Nephron progenitor cell (in vitro differentiated cells): ENCODE results near the gene RET.
A peak's percentile ranks its signal among the peaks of the same experiment; 100 is the strongest.

Experiments used
- DNase-seq: peaks from one replicate; pipeline ENCODE4 v3.0.0; 2021
- H3K27ac Mint-ChIP-seq: 2 replicates; pipeline ENCODE4 v1.8.0; 2021; ENCODE audit warnings: mild to moderate bottlenecking, moderate library complexity, mixed read lengths
- H3K27me3 Mint-ChIP-seq: 2 replicates; pipeline ENCODE4 v1.8.0; 2021; ENCODE audit warnings: mild to moderate bottlenecking, low read depth, mixed read lengths; ENCODE audit not compliant: poor library complexity
- H3K36me3 Mint-ChIP-seq: 2 replicates; pipeline ENCODE4 v1.8.0; 2021; ENCODE audit warnings: low read depth, mixed read lengths
- H3K4me1 Mint-ChIP-seq: 2 replicates; pipeline ENCODE4 v1.8.0; 2021; ENCODE audit warnings: mixed read lengths
- H3K4me3 Mint-ChIP-seq: 2 replicates; pipeline ENCODE4 v1.8.0; 2021; ENCODE audit warnings: mild to moderate bottlenecking, moderate library complexity, mixed read lengths
- H3K9me3 Mint-ChIP-seq: 2 replicates; pipeline ENCODE4 v1.8.0; 2021; ENCODE audit warnings: mild to moderate bottlenecking, moderate library complexity, mixed read lengths
- TF ChIP-seq, protein P1 (sequence below): fragments of 200-600 bp; sonication (generic); IDR thresholded peaks from 2 replicates; pipeline ENCODE4 v1.5.0; 2021; ENCODE audit warnings: antibody characterized with exemption

The RET gene

DNA sequence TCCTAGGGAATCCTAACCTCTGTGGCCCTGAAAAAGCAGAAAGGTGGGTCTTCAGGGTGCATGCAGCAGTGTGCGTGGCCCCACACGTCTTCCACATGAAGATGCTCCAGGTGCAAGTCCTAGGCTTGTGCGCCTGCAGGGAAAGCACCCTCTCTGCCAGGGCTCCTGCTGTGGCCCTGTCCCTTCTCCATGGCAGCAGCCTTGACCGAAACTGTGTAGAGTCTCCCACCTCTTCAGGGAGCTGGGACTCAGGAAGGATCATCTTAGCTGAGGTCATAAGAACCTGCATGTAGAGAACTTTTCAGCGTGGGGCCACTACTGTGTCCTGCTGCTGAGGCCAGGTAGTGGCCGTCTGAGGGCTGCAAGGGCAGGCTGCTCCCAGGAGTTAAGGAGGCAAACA lies 55.0 kb downstream of the RET start:
- no peak overlapping the region for H3K4me3 Mint-ChIP-seq
- peaks cover 5% of the 10 kb centered on the region for H3K27me3 Mint-ChIP-seq
- DNase-seq = no peak
- no peaks in the 10 kb centered on the region for H3K36me3 Mint-ChIP-seq
- H3K9me3 Mint-ChIP-seq = no peaks in the 10 kb centered on the region
- TF ChIP-seq, protein P1, sequence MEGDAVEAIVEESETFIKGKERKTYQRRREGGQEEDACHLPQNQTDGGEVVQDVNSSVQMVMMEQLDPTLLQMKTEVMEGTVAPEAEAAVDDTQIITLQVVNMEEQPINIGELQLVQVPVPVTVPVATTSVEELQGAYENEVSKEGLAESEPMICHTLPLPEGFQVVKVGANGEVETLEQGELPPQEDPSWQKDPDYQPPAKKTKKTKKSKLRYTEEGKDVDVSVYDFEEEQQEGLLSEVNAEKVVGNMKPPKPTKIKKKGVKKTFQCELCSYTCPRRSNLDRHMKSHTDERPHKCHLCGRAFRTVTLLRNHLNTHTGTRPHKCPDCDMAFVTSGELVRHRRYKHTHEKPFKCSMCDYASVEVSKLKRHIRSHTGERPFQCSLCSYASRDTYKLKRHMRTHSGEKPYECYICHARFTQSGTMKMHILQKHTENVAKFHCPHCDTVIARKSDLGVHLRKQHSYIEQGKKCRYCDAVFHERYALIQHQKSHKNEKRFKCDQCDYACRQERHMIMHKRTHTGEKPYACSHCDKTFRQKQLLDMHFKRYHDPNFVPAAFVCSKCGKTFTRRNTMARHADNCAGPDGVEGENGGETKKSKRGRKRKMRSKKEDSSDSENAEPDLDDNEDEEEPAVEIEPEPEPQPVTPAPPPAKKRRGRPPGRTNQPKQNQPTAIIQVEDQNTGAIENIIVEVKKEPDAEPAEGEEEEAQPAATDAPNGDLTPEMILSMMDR = no peak
- no peak overlapping the region for H3K27ac Mint-ChIP-seq
- H3K4me1 Mint-ChIP-seq = peaks cover 39% of the 10 kb centered on the region

DNA sequence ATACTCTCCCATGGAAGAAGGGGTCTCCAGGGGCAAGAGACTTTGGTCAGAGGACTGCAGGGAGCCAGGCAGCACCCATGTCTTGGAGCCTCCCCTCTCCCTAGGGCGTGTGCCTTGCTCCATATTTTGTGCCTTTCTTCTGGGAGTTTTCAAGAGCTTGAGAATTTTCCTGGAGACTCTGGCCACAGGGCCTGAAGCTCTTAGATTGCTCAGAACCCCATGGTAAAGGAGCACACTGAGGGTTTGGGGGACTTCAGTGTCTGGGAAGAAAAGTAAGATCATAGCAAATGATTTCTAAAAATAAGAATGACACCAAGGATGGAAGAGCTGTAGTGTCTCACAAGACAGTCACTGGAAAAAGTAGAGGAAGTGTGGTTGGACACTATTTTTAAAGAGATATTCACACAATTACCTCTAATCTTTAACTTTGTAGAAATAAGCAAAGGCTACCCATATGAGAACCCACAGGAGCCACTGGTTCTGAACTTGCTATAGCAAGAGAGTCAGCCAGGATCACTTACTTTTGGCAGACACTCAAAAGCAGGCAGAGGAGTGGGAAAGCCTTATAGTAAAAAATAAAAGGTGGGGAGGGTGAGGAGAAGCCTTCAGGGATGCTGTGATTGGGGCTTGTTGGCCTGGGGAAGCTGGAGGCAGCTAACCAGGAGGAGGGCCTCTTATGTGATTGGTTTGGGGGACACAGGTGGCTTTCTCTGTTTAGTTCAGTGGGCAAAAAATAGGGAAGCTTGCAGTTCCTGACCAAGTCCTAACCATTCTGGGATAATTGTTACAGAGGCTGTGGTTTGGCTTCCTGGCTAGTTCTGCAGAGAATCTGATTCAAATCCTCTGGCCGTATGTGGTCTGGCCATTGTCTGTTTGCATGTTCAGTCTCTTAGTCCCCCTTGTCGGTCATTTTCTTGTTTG lies 56.3 kb downstream of the RET start:
- TF ChIP-seq, protein P1 = no peak
- no peak overlapping the region for H3K27ac Mint-ChIP-seq

DNA sequence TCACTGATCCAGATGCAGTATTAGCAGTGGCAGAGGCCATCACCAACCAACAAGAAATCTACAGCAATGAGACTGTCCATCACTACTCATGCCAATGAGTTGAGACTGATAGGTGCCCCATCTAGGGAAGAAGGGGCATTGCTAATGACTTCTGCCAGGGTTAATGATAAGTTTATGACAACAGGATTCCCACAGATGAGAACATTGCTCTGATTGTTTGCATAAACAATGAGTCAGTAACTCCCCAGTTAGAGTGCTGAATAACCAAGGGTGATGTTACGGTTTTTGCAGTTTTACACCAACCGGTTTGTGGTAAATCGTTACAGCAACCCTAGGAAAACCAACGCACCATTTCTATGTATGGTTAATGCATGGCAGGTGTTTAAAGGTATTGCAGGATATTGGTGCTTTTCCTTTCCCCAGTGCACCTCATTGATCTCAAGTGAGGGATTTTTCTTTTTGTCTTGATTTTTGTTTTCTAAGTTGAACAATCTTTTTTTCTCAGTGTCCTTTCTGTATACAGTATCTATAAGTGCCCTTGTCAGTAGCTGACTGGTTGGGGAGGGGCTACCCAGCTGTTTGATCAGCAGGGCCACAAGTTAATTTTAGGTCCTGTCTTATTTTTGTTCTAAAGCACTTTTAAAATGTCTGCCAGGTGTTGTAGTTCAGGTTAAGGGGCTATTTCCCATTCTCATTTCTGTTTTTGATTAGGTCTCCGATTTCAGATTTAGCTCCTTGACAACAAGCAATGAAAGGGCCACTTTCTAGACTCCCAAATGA lies 57.4 kb downstream of the RET start:
- no peak overlapping the region for H3K27ac Mint-ChIP-seq
- DNase-seq = no peak
- no peaks in the 10 kb centered on the region for H3K9me3 Mint-ChIP-seq
- peaks cover 45% of the 10 kb centered on the region for H3K4me1 Mint-ChIP-seq
- peaks cover 5% of the 10 kb centered on the region for H3K27me3 Mint-ChIP-seq
- TF ChIP-seq, protein P1 = no peak
- H3K36me3 Mint-ChIP-seq = no peaks in the 10 kb centered on the region
- no peak overlapping the region for H3K4me3 Mint-ChIP-seq

More for the DNA sequence above, 56.3 kb downstream of the RET start:
- no peaks in the 10 kb centered on the region for H3K9me3 Mint-ChIP-seq
- peaks cover 43% of the 10 kb centered on the region for H3K4me1 Mint-ChIP-seq
- no peak overlapping the region for H3K4me3 Mint-ChIP-seq
- peaks cover 5% of the 10 kb centered on the region for H3K27me3 Mint-ChIP-seq
- no peaks in the 10 kb centered on the region for H3K36me3 Mint-ChIP-seq
- DNase-seq = no peak

DNA sequence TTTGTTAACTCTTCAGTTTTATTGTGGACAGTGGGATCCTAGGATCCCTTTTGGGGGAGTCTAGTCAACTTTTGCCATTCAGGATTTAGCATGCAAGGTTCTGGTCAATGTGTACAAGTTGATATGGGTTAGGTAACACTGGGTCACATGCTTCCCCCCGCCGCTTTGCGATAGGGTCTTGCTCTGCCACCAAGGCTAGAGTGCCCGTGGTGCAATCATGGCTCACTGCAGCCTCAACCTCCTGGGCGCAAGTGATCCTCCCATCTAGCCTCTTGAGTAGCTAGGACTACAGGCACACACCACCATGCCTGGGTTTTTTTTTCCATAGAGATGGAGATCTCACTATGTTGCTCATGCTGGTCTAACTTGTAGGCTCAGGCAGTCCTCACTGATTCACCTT lies 58.2 kb downstream of the RET start:
- H3K36me3 Mint-ChIP-seq = no peaks in the 10 kb centered on the region
- DNase-seq = no peak
- H3K27ac Mint-ChIP-seq = no peak overlapping the region
- H3K9me3 Mint-ChIP-seq = no peaks in the 10 kb centered on the region
- H3K27me3 Mint-ChIP-seq = peaks cover 5% of the 10 kb centered on the region
- TF ChIP-seq, protein P1 = no peak
- H3K4me1 Mint-ChIP-seq = peaks cover 45% of the 10 kb centered on the region
- H3K4me3 Mint-ChIP-seq = no peak overlapping the region

DNA sequence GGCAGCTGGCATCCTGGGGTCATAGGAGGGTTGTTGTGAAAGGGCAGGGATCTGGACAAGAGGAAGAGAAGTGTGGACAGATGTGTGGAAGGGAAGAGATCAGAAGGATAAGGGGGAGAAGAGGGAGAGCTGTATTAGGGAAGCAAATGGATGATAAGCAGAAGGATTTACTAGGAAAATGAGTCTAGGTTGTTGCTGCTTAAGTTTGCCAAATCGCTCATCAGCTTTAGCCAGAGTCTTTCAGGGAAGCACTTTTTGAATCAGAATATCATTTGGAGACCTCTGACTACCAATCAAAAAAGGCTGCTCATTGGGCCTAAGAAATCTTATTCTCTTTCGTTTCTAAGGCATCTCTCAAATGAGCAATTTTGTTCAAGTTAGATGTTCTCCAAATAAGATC lies 58.8 kb downstream of the RET start:
- DNase-seq = no peak
- Mint-ChIP-seq H3K27ac (no peak overlapping the region), H3K36me3 (no peaks in the 10 kb centered on the region), H3K27me3 (peaks cover 5% of the 10 kb centered on the region), H3K4me1 (peaks cover 42% of the 10 kb centered on the region), H3K9me3 (no peaks in the 10 kb centered on the region), H3K4me3 (peak overlapping the region; percentile 97)
- TF ChIP-seq, protein P1 = no peak
